HG02885 (cell line): ENCODE results near the gene PTPRB.

Source experiments
- ATAC-seq: cut with Tn5 transposase; IDR thresholded peaks from one replicate; pipeline ENCODE4 v1.9.1; 2021; ENCODE audit warnings: mild to moderate bottlenecking; ENCODE audit not compliant: unreplicated experiment, poor library complexity

The PTPRB gene

GRCh38 chr12:70467918-70468733, 169.1 kb downstream of the PTPRB start:
- ATAC-seq: peak; percentile 81

- no peak for ATAC-seq
Measured at GRCh38 chr12:70467476-70467875, 169.8 kb downstream of the PTPRB start.

- ATAC-seq: no peak
Measured at GRCh38 chr12:70466753-70467152, 170.5 kb downstream of the PTPRB start.
